Measurements from ENCODE around the gene MYO1F.

DNA sequence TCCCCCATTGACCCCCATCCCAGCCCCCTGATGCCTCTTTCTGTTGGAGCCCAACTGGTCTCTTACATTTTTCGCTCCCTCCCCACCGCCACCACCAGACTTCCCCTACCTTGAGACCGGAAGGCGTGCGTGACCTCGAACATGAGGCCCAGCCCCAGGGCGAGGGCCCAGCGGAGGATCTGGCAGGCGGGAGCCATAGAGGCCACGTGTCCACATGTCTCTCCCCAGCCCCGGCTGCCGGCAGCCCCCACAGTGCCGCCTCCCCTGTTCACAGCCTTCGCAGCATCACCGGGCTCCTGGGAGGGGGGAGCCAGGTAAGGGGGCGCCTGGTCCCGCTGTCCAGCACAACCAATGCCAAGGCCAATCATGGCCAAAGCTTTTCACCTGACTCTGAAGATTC, 28.3 kb upstream of the MYO1F start:
- TF ChIP-seq, protein P1, sequence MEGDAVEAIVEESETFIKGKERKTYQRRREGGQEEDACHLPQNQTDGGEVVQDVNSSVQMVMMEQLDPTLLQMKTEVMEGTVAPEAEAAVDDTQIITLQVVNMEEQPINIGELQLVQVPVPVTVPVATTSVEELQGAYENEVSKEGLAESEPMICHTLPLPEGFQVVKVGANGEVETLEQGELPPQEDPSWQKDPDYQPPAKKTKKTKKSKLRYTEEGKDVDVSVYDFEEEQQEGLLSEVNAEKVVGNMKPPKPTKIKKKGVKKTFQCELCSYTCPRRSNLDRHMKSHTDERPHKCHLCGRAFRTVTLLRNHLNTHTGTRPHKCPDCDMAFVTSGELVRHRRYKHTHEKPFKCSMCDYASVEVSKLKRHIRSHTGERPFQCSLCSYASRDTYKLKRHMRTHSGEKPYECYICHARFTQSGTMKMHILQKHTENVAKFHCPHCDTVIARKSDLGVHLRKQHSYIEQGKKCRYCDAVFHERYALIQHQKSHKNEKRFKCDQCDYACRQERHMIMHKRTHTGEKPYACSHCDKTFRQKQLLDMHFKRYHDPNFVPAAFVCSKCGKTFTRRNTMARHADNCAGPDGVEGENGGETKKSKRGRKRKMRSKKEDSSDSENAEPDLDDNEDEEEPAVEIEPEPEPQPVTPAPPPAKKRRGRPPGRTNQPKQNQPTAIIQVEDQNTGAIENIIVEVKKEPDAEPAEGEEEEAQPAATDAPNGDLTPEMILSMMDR (IDR thresholded peaks at IDR 0.05; ENCODE audit: insufficient read depth, low read length), result no peak
- no peak for TF ChIP-seq POLR2AphosphoS5 (IDR thresholded peaks at IDR 0.05; ENCODE audit: low read depth)
